ENCODE data around the gene CLEC2A. TPM values are rescaled to one million over a fixed set of nuclear protein-coding genes. Genes with fewer than 3 reads are reported as not detected.
A peak's percentile ranks its signal among the peaks of the same experiment; 100 is the strongest.

Gene CLEC2A
- total RNA-seq, 2 donors from 2014 or later: not detected

DNA sequence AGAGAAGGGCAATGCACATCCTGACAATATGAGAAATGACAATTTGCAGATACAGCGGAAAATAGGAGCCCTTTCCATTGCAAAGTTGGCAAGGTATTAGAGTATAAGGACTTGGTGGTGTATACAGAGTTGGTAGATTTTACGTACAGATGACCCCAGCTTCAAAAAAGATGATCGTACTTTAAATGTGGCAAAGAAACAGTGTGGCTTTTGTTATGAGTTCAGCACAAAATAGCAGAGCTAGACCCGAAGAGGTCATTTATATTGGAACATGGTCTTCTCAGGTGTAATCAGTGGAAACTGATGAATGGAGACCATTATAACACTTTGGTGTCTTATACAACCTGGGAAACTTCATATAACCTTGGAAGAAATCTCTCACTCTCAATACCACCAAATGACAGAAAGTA is 65.3 kb downstream of the CLEC2A start:
- no peak for DNase-seq (ENCODE audit: low spot score)
- H3K4me3 ChIP-seq: peak overlapping the region; percentile 0
- H3K36me3 ChIP-seq: no peaks in the 10 kb centered on the region
- H3K27ac ChIP-seq: peak overlapping the region; percentile 23 to 75
- intact Hi-C loops (cut with DNase I): no loop called here
- no peaks in the 10 kb centered on the region for H3K27me3 ChIP-seq (replicated peaks; ENCODE audit: insufficient read depth)
- H3K9me3 ChIP-seq: no peaks in the 10 kb centered on the region
- no peaks in the 10 kb centered on the region for H3K4me1 ChIP-seq (replicated peaks)
- WGBS: 65% methylated on average over 4 of the region's 4 CpGs
- TF ChIP-seq CTCF (IDR thresholded peaks at IDR 0.05) (no peak), POLR2A (IDR thresholded peaks at IDR 0.05) (no peak), POLR2AphosphoS5 (IDR thresholded peaks at IDR 0.05) (no peak)

GRCh38 chr12:9864913-9865675 is 67.1 kb downstream of the CLEC2A start:
- H3K4me3 ChIP-seq: no peak overlapping the region
- no peaks in the 10 kb centered on the region for H3K9me3 ChIP-seq
- intact Hi-C loops (cut with DNase I): no loop called here
- 78% methylated on average over 4 of the region's 4 CpGs for WGBS
- no peak for TF ChIP-seq POLR2AphosphoS5 (IDR thresholded peaks at IDR 0.05)
- DNase-seq (ENCODE audit: low spot score): no peak
- H3K27me3 ChIP-seq (replicated peaks; ENCODE audit: insufficient read depth): no peaks in the 10 kb centered on the region
- no peak overlapping the region for H3K27ac ChIP-seq
- H3K4me1 ChIP-seq (replicated peaks): no peaks in the 10 kb centered on the region
- no peaks in the 10 kb centered on the region for H3K36me3 ChIP-seq

Other genes starting within 250 kb of the CLEC2A start
- gene CLECL1, start 199.3 kb downstream of the CLEC2A start, total RNA-seq: not detected
- gene CD69, start 171.5 kb downstream of the CLEC2A start, total RNA-seq: 1 to 10 TPM; 1.9 to 2.2 TPM
- gene KLRF1, start 104.9 kb downstream of the CLEC2A start, total RNA-seq: not detected
- gene CLEC2B, start 63.0 kb downstream of the CLEC2A start, total RNA-seq: 1 to 10 TPM; 4.1 to 6.0 TPM
- not detected for gene KLRF2, start 50.9 kb downstream of the CLEC2A start, total RNA-seq
- under 1 TPM in 1 of 2 donors, not detected in 1; 0.18 TPM for gene CLEC12A, start 39.0 kb upstream of the CLEC2A start, total RNA-seq
- gene CLEC1B, start 66.8 kb upstream of the CLEC2A start, total RNA-seq: 1 to 10 TPM in 1 of 2 donors, not detected in 1; 1.5 TPM
- gene CLEC12B, start 78.3 kb upstream of the CLEC2A start, total RNA-seq: 10 to 100 TPM in 1 of 2 donors, under 1 TPM in 1; 0.05 to 47.9 TPM
- under 1 TPM in 1 of 2 donors, not detected in 1; 0.32 TPM for gene CLEC9A, start 98.3 kb upstream of the CLEC2A start, total RNA-seq
- gene CLEC1A, start 166.6 kb upstream of the CLEC2A start, total RNA-seq: 1 to 10 TPM; 1.5 to 3.5 TPM
- gene CLEC7A, start 197.8 kb upstream of the CLEC2A start, total RNA-seq: 1 to 10 TPM; 3.4 to 4.6 TPM
- 1 to 10 TPM; 1.2 to 2.1 TPM for gene OLR1, start 239.8 kb upstream of the CLEC2A start, total RNA-seq
- under 1 TPM in 1 of 2 donors, not detected in 1; 0.17 TPM for gene TMEM52B, start 246.7 kb upstream of the CLEC2A start, total RNA-seq